ENCODE measurements around the gene IGF1R. TPM values are rescaled to one million over a fixed set of nuclear protein-coding genes. Genes with fewer than 3 reads are reported as not detected.
A peak's percentile ranks its signal among the peaks of the same experiment; 100 is the strongest.
"Not testable (repeated sequence)": the region's sequence is repeated elsewhere in the genome, so short reads cannot be mapped to it uniquely, and the experiment has no call there.

Gene IGF1R
- total and polyA plus RNA-seq, 3 experiments from 2014 or later = 2.1 to 11.3 (median 10.9) TPM

GRCh38 chr15:98963444-98963843 is 315.1 kb downstream of the IGF1R start:
- no peak for DNase-seq
- Mint-ChIP-seq H3K4me3 (no peak overlapping the region), H3K36me3 (peaks cover 9 to 22% (median 17%) of the 10 kb centered on the region in 3 donors), H3K27me3 (peaks cover 2 to 5% of the 10 kb centered on the region in 2 donors), H3K27ac (no peak overlapping the region), H3K9me3 (peaks cover 0 to 6% (median 2%) of the 10 kb centered on the region in 5 donors), H3K4me1 (no peaks in the 10 kb centered on the region)
- no peak overlapping the region for H3K27ac ChIP-seq (ENCODE audit: low read depth, low read length)
- no peaks in the 10 kb centered on the region for H3K9me3 ChIP-seq (ENCODE audit: low read length)
- no peaks in the 10 kb centered on the region for H3K27me3 ChIP-seq (ENCODE audit: insufficient read depth, low read length, poor library complexity, severe bottlenecking)
- no peaks in the 10 kb centered on the region for H3K36me3 ChIP-seq (ENCODE audit: insufficient read depth, low read length)
- no peak overlapping the region for H3K4me3 ChIP-seq (ENCODE audit: low read length)
- no peaks in the 10 kb centered on the region for H3K4me1 ChIP-seq (ENCODE audit: insufficient read depth, low read length)
- CTCF ChIA-PET = interaction anchor here (0.6 kb wide), 1 partner anchor 16 kb away, joined by 4 read pairs; no protein-coding TSS in a partner anchor
- POLR2A ChIA-PET = no interaction called here

GRCh38 chr15:98964466-98965133 is 316.3 kb downstream of the IGF1R start:
- no peaks in the 10 kb centered on the region for H3K9me3 ChIP-seq (ENCODE audit: low read length)
- H3K27ac Mint-ChIP-seq = no peak overlapping the region
- no peaks in the 10 kb centered on the region for H3K27me3 ChIP-seq (ENCODE audit: insufficient read depth, low read length, poor library complexity, severe bottlenecking)
- no peak overlapping the region for H3K4me3 Mint-ChIP-seq
- no peak overlapping the region for H3K27ac ChIP-seq (ENCODE audit: low read depth, low read length)
- no peaks in the 10 kb centered on the region for H3K4me1 ChIP-seq (ENCODE audit: insufficient read depth, low read length)
- H3K36me3 ChIP-seq (ENCODE audit: insufficient read depth, low read length) = no peaks in the 10 kb centered on the region
- CTCF ChIA-PET = no interaction called here
- peaks cover 5 to 6% of the 10 kb centered on the region in 2 donors for H3K27me3 Mint-ChIP-seq
- no peaks in the 10 kb centered on the region for H3K4me1 Mint-ChIP-seq
- DNase-seq = no peak
- POLR2A ChIA-PET = no interaction called here
- H3K36me3 Mint-ChIP-seq = peaks cover 8 to 17% (median 12%) of the 10 kb centered on the region in 3 donors
- H3K9me3 Mint-ChIP-seq = peaks cover 0 to 6% (median 4%) of the 10 kb centered on the region in 5 donors
- no peak overlapping the region for H3K4me3 ChIP-seq (ENCODE audit: low read length)

DNA sequence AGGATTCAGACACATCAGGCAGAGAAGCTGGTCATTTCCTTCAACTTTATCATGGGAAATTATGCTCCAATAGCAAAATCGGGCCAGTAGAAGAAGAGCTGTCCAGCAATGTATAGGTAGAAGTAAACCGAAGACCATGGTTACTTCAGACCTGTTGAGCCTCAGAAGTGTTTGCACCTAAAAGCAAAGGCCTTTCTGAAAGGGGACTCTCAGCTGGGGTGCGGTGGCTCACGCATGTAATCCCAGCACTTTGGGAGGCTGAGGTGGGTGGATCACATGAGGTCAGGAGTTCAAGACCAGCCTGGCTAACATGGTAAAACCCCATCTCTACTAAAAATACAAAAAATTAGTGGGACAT is 316.8 kb downstream of the IGF1R start:
- H3K4me3 ChIP-seq (ENCODE audit: low read length); CTCF ChIA-PET; H3K4me1 Mint-ChIP-seq; H3K27ac Mint-ChIP-seq; H3K27me3 Mint-ChIP-seq; H3K27ac ChIP-seq (ENCODE audit: low read depth, low read length); POLR2A ChIA-PET; H3K4me3 Mint-ChIP-seq; DNase-seq; H3K9me3 ChIP-seq (ENCODE audit: low read length); H3K4me1 ChIP-seq (ENCODE audit: insufficient read depth, low read length); H3K36me3 ChIP-seq (ENCODE audit: insufficient read depth, low read length); H3K27me3 ChIP-seq (ENCODE audit: insufficient read depth, low read length, poor library complexity, severe bottlenecking); H3K9me3 Mint-ChIP-seq: not testable (repeated sequence)
- peaks cover 8 to 17% (median 12%) of the 10 kb centered on the region in 3 donors for H3K36me3 Mint-ChIP-seq

GRCh38 chr15:98965597-98965996 is 317.3 kb downstream of the IGF1R start:
- Histone ChIP-seq H3K27me3 (ENCODE audit: insufficient read depth, low read length, poor library complexity, severe bottlenecking) (no peaks in the 10 kb centered on the region), H3K4me1 (ENCODE audit: insufficient read depth, low read length) (no peaks in the 10 kb centered on the region), H3K27ac (ENCODE audit: low read depth, low read length) (no peak overlapping the region), H3K4me3 (ENCODE audit: low read length) (no peak overlapping the region), H3K9me3 (ENCODE audit: low read length) (no peaks in the 10 kb centered on the region), H3K36me3 (ENCODE audit: insufficient read depth, low read length) (no peaks in the 10 kb centered on the region)
- peaks cover 8 to 17% (median 12%) of the 10 kb centered on the region in 3 donors for H3K36me3 Mint-ChIP-seq
- H3K27me3 Mint-ChIP-seq = peaks cover 5 to 6% of the 10 kb centered on the region in 2 donors
- peaks cover 0 to 6% (median 4%) of the 10 kb centered on the region in 5 donors for H3K9me3 Mint-ChIP-seq
- POLR2A ChIA-PET = no interaction called here
- no peak for DNase-seq
- H3K4me1 Mint-ChIP-seq = no peaks in the 10 kb centered on the region
- no peak overlapping the region for H3K27ac Mint-ChIP-seq
- H3K4me3 Mint-ChIP-seq = no peak overlapping the region
- CTCF ChIA-PET = no interaction called here

DNA sequence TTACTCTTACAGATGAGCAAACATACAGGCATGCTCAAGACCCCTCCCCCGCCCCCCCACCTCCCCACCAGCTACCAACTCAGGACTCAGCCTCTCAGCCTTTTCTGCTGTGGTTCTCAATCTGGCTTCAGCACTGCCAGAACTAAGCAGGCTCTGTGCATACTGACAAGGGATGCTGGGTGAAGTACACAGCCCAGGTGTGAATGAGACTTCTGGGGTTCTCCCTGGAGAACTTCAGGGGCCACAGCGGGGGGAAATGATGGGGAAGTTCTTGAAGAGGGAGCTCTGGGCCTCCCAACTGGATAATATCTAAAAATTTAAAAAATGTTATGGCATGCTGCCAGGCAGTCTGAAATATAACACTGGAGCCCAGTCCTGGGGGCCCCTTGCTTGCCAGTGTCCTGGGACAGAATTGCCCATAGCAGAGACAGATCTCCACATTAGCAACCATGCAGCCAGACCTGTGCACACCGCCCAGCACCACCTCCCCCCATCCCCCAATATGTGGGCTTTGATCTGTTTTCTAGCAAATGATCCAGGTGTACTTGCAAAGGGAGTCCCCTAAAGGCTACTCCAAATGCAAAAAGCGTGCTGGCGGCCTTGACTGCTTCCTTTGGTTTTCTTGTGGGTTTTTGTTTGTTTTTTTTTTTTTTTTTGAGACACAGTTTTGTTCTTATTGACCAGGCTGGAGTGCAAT is 317.9 kb downstream of the IGF1R start:
- Mint-ChIP-seq H3K27ac (no peak overlapping the region), H3K9me3 (peaks cover 0 to 4% (median 3%) of the 10 kb centered on the region in 5 donors), H3K4me3 (no peak overlapping the region), H3K36me3 (peaks cover 8 to 14% (median 8%) of the 10 kb centered on the region in 3 donors), H3K27me3 (peaks cover 5 to 6% of the 10 kb centered on the region in 2 donors), H3K4me1 (no peaks in the 10 kb centered on the region)
- Histone ChIP-seq H3K9me3 (ENCODE audit: low read length) (no peaks in the 10 kb centered on the region), H3K4me3 (ENCODE audit: low read length) (no peak overlapping the region), H3K4me1 (ENCODE audit: insufficient read depth, low read length) (no peaks in the 10 kb centered on the region), H3K27me3 (ENCODE audit: insufficient read depth, low read length, poor library complexity, severe bottlenecking) (no peaks in the 10 kb centered on the region), H3K27ac (ENCODE audit: low read depth, low read length) (no peak overlapping the region), H3K36me3 (ENCODE audit: insufficient read depth, low read length) (no peaks in the 10 kb centered on the region)
- ChIA-PET CTCF (no interaction called here), POLR2A (no interaction called here)
- no peak for DNase-seq

GRCh38 chr15:98967096-98967495 is 318.8 kb downstream of the IGF1R start:
- Histone ChIP-seq H3K27ac (ENCODE audit: low read depth, low read length) (no peak overlapping the region), H3K9me3 (ENCODE audit: low read length) (no peaks in the 10 kb centered on the region), H3K27me3 (ENCODE audit: insufficient read depth, low read length, poor library complexity, severe bottlenecking) (no peaks in the 10 kb centered on the region), H3K36me3 (ENCODE audit: insufficient read depth, low read length) (no peaks in the 10 kb centered on the region), H3K4me1 (ENCODE audit: insufficient read depth, low read length) (no peaks in the 10 kb centered on the region), H3K4me3 (ENCODE audit: low read length) (no peak overlapping the region)
- ChIA-PET CTCF (no interaction called here), POLR2A (interaction anchor here (0.6 kb wide), 1 partner anchor 290 kb away, joined by 3 read pairs; no protein-coding TSS in a partner anchor)
- no peak for DNase-seq
- peaks cover 0 to 3% (median 0%) of the 10 kb centered on the region in 5 donors for H3K9me3 Mint-ChIP-seq
- H3K36me3 Mint-ChIP-seq = peaks cover 4 to 7% (median 5%) of the 10 kb centered on the region in 3 donors
- no peak overlapping the region for H3K27ac Mint-ChIP-seq
- H3K4me1 Mint-ChIP-seq = no peaks in the 10 kb centered on the region
- peaks cover 5 to 6% of the 10 kb centered on the region in 2 donors for H3K27me3 Mint-ChIP-seq
- H3K4me3 Mint-ChIP-seq = no peak overlapping the region

DNA sequence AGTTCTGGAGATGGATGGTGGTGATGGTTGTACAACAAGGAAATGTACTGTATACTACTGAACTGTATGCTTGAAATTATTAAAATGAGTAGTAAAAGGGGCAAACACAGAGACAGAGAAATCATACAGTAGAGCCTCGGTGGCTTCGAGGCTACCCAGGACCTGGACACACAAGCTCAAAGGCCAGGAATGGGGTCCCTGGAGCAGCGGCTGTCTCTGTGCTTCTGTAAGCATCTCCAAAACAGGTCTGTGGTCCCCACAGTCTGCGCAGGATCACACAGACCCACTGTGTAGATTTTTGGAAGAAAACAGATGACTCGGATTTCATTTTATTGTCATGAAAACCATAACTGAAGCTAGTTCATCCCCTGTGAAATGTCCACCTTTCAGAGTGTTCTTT is 319.6 kb downstream of the IGF1R start:
- peak overlapping the region in 1 of 8 donors; percentile 46 for H3K27ac Mint-ChIP-seq
- peaks cover 0 to 3% (median 0%) of the 10 kb centered on the region in 3 donors for H3K36me3 Mint-ChIP-seq
- no peaks in the 10 kb centered on the region for H3K36me3 ChIP-seq (ENCODE audit: insufficient read depth, low read length)
- peaks cover 0 to 3% (median 0%) of the 10 kb centered on the region in 5 donors for H3K9me3 Mint-ChIP-seq
- H3K4me3 Mint-ChIP-seq = no peak overlapping the region
- no peak overlapping the region for H3K4me3 ChIP-seq (ENCODE audit: low read length)
- H3K9me3 ChIP-seq (ENCODE audit: low read length) = no peaks in the 10 kb centered on the region
- DNase-seq = no peak
- CTCF ChIA-PET = no interaction called here
- no peaks in the 10 kb centered on the region for H3K27me3 ChIP-seq (ENCODE audit: insufficient read depth, low read length, poor library complexity, severe bottlenecking)
- no peak overlapping the region for H3K27ac ChIP-seq (ENCODE audit: low read depth, low read length)
- H3K27me3 Mint-ChIP-seq = peaks cover 5 to 6% of the 10 kb centered on the region in 2 donors
- no peaks in the 10 kb centered on the region for H3K4me1 ChIP-seq (ENCODE audit: insufficient read depth, low read length)
- POLR2A ChIA-PET = no interaction called here
- no peaks in the 10 kb centered on the region for H3K4me1 Mint-ChIP-seq

DNA sequence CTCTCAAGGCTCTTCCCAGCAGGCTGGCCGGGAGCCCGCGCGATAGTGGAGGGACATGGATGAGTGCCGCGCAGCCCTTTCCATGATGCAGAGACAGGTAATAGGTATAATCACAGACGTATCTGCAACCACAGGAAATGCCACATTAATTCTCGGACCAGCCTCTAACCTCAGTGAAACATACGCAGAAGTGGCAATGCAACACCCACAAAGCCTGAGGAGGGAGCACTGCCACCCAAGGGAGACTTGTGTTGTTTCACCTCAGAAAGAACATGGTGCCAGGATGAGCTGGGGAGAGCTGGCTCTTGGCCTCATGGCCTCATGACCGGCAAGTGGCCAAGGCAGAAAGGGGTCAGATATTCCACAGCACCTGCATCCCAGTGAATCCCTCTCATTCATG is 320.2 kb downstream of the IGF1R start:
- POLR2A ChIA-PET = no interaction called here
- peaks cover 5 to 6% of the 10 kb centered on the region in 2 donors for H3K27me3 Mint-ChIP-seq
- H3K4me1 ChIP-seq (ENCODE audit: insufficient read depth, low read length) = no peaks in the 10 kb centered on the region
- H3K4me3 Mint-ChIP-seq = no peak overlapping the region
- no peaks in the 10 kb centered on the region for H3K36me3 ChIP-seq (ENCODE audit: insufficient read depth, low read length)
- DNase-seq = no peak
- peaks cover 0 to 3% (median 0%) of the 10 kb centered on the region in 5 donors for H3K9me3 Mint-ChIP-seq
- CTCF ChIA-PET = no interaction called here
- H3K9me3 ChIP-seq (ENCODE audit: low read length) = no peaks in the 10 kb centered on the region
- H3K36me3 Mint-ChIP-seq = peaks cover 0 to 2% (median 0%) of the 10 kb centered on the region in 3 donors
- no peak overlapping the region for H3K27ac ChIP-seq (ENCODE audit: low read depth, low read length)
- no peaks in the 10 kb centered on the region for H3K4me1 Mint-ChIP-seq
- no peak overlapping the region for H3K27ac Mint-ChIP-seq
- no peak overlapping the region for H3K4me3 ChIP-seq (ENCODE audit: low read length)
- H3K27me3 ChIP-seq (ENCODE audit: insufficient read depth, low read length, poor library complexity, severe bottlenecking) = no peaks in the 10 kb centered on the region

Measured in CD8-positive, alpha-beta memory T cell (primary cell).